GM19099 (cell line): ENCODE results near the gene TMEM150C.

ENCODE experiments used
- POLR2A ChIP-seq: IDR thresholded peaks from 3 replicates; pipeline ENCODE4 v1.6.1; 2011; ENCODE audit warnings: low read depth; ENCODE audit not compliant: insufficient read length; ENCODE audit errors: extremely low read depth

TMEM150C gene

GRCh38 chr4:82584931-82585330 is 23.1 kb upstream of the TMEM150C start:
- TF ChIP-seq POLR2A = no peak

GRCh38 chr4:82583897-82584587 is 22.3 kb upstream of the TMEM150C start:
- no peak for TF ChIP-seq POLR2A

GRCh38 chr4:82579932-82580331 is 18.1 kb upstream of the TMEM150C start:
- no peak for TF ChIP-seq POLR2A

GRCh38 chr4:82578935-82579334 is 17.1 kb upstream of the TMEM150C start:
- no peak for TF ChIP-seq POLR2A

DNA sequence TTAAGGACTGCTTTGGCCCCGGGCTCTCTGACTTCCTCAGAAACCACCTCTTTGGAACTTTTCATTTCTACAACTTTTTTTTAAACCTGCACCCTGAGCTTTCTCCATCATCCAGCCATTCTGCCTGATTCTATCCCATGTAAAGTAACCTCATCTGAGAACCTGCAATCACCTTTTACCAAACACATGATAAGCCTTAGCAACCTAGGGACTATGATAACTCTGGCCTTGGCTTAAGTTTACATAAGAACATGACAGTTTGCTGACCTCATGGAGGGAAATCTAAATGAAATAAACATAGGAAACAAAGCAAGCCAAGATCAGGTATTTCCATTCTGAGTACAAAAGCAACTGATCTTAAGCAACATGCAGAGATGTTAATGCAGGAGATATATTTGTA is 15.7 kb upstream of the TMEM150C start:
- TF ChIP-seq POLR2A = no peak

DNA sequence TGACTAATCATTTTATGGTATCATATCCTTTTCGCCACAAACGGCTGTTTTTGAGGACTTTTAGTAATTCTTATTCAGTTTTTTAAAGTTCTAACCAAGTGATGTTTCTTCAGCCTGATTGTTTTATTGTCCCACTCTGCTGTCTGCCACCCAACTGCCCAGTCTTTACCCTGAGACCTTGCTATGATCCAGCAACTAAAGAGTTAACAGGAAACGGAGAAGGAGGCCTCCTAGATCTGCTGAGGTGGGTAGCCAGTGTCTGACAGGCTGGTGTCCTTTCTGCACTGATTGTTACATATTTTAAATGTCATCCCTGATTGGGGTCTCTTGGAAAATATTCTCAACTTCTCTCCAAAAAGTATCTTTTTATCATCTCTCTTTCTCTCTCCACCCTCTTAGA is 7.9 kb upstream of the TMEM150C start:
- no peak for TF ChIP-seq POLR2A

GRCh38 chr4:82569076-82569475 is 7.3 kb upstream of the TMEM150C start:
- no peak for TF ChIP-seq POLR2A

GRCh38 chr4:82567444-82567843 is 5.7 kb upstream of the TMEM150C start:
- TF ChIP-seq POLR2A = no peak

GRCh38 chr4:82562564-82562854 is 721 bp upstream of the TMEM150C start:
- no peak for TF ChIP-seq POLR2A

DNA sequence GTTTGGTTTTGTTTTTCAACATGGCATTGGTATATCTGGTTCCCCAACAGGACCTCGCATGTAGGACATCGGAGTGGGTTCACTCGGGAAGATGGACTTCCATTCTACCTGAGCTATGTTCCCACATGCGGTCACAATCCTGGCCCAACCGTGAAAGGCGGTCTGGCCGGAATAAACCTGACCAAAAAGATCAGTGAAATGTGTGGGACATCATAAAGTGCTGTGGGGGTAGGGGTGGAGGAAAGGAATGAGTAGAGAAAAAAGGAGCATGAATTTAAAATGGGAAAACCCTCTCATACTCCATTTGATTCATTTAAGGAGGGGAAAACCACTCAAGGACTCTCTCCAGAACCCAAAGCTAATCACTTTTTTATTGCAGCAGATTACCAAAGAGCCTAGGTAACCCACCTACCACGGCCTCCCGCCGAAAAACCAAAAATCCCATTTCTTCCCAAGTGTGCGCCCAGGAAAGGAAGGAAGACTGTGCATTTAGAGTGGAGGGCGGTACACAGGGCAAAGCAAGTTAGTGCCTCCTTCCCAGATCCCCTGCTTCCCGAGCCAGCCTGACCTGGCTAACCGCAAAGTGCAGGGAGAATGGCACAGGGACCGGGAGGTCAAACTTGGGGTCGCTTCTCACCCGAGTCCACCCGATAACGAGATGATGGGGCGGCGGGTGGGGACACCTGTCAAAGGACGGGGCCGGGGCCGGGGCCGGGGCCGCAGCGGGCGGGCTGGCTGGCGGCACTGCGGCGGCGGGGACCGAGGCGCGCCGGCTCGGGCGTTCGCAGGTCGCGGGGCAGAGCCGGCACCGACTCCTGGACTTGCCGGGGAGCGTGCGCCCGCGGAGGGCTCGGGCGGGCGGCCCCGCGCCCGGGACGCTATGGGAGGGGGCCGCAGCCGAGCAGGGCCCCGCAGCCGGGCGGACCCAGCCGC is 669 bp downstream of the TMEM150C start:
- TF ChIP-seq POLR2A = no peak

GRCh38 chr4:82559735-82560120 is 2.1 kb downstream of the TMEM150C start:
- TF ChIP-seq POLR2A = no peak

GRCh38 chr4:82555276-82555675 is 6.5 kb downstream of the TMEM150C start:
- TF ChIP-seq POLR2A = no peak

- no peak for TF ChIP-seq POLR2A
These were observed 8.8 kb downstream of the TMEM150C start for GRCh38 chr4:82553020-82553419.

- TF ChIP-seq POLR2A = no peak
These were observed 10.1 kb downstream of the TMEM150C start for GRCh38 chr4:82551734-82552133.

GRCh38 chr4:82543131-82543530 is 18.7 kb downstream of the TMEM150C start:
- TF ChIP-seq POLR2A = no peak

DNA sequence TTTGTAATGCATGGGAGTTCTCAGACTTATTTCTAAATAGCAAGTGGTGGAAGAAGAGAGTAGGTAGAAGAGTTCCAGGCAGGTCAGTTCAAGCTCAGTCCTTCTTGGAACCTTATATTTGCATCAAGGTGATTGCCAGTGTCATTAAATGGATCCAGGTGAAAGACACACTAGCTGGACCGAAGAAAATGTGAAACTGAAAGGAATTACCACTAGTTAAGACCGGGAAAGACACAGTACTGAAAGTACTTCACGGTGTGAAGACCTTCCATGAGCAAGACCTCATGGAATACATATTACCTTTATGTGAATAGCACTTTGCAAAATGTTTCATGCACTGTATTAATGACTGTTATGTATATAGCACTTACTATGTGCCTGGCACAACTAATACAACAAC is 19.1 kb downstream of the TMEM150C start:
- TF ChIP-seq POLR2A = no peak

DNA sequence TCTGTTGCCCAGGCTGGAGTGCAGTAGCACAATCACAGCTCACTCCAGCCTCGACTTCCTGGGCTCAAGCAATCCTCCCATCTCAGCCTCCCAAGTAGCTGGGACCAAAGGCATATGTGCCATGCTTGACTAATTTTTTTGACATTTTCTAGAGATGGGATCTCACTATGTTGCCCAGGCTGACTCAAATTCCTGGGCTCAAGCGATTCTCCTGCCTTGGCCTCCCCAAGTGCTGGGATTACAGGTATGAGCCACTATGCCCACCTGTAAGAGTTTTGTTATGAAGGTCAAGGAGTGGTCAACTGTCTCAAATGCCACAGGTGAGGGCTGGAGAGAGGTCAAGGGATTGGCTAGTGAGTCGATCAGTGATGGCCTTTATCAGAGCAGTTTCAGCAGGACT is 32.5 kb downstream of the TMEM150C start:
- TF ChIP-seq POLR2A = no peak

- TF ChIP-seq POLR2A = no peak
These were observed 32.9 kb downstream of the TMEM150C start for GRCh38 chr4:82528868-82529267.
